Nephron progenitor cell (in vitro differentiated cells): ENCODE data around the gene HOOK1.
A peak's percentile ranks its signal among the peaks of the same experiment; 100 is the strongest.

Experiments
- DNase-seq: peaks from one replicate; pipeline ENCODE4 v3.0.0; 2021
- H3K27ac Mint-ChIP-seq: 2 replicates; pipeline ENCODE4 v1.8.0; 2021; ENCODE audit warnings: mild to moderate bottlenecking, moderate library complexity, mixed read lengths
- H3K27me3 Mint-ChIP-seq: 2 replicates; pipeline ENCODE4 v1.8.0; 2021; ENCODE audit warnings: mild to moderate bottlenecking, low read depth, mixed read lengths; ENCODE audit not compliant: poor library complexity
- H3K36me3 Mint-ChIP-seq: 2 replicates; pipeline ENCODE4 v1.8.0; 2021; ENCODE audit warnings: low read depth, mixed read lengths
- H3K4me1 Mint-ChIP-seq: 2 replicates; pipeline ENCODE4 v1.8.0; 2021; ENCODE audit warnings: mixed read lengths
- H3K4me3 Mint-ChIP-seq: 2 replicates; pipeline ENCODE4 v1.8.0; 2021; ENCODE audit warnings: mild to moderate bottlenecking, moderate library complexity, mixed read lengths
- H3K9me3 Mint-ChIP-seq: 2 replicates; pipeline ENCODE4 v1.8.0; 2021; ENCODE audit warnings: mild to moderate bottlenecking, moderate library complexity, mixed read lengths
- CTCF ChIP-seq: fragments of 200-600 bp; sonication (generic); IDR thresholded peaks from 2 replicates; pipeline ENCODE4 v1.5.0; 2021; ENCODE audit warnings: antibody characterized with exemption

The HOOK1 gene

GRCh38 chr1:59814901-59815825 lies at the start of gene HOOK1:
Gene HOOK1 (plus strand): TSS chr1:59814949. CDS start chr1:59815118, 169 bp downstream.
- no peaks in the 10 kb centered on the region for H3K36me3 Mint-ChIP-seq
- H3K4me1 Mint-ChIP-seq, result no peaks in the 10 kb centered on the region
- H3K9me3 Mint-ChIP-seq, result no peaks in the 10 kb centered on the region
- no peak for DNase-seq
- no peak within 1 kb of the TSS for H3K27ac Mint-ChIP-seq
- H3K27me3 Mint-ChIP-seq, result peaks cover 17% of the 10 kb centered on the region
- no peak for TF ChIP-seq CTCF
- peak within 1 kb of the TSS; percentile 71 for H3K4me3 Mint-ChIP-seq

GRCh38 chr1:59765011-59765730 lies 49.6 kb upstream of the HOOK1 start:
- Mint-ChIP-seq H3K27ac (no peak overlapping the region), H3K9me3 (no peaks in the 10 kb centered on the region), H3K4me3 (no peak overlapping the region), H3K4me1 (peaks cover 14% of the 10 kb centered on the region), H3K36me3 (peaks cover 5% of the 10 kb centered on the region), H3K27me3 (peaks cover 3% of the 10 kb centered on the region)
- no peak for TF ChIP-seq CTCF
- DNase-seq, result no peak

GRCh38 chr1:59766227-59766855 lies 48.4 kb upstream of the HOOK1 start:
- Mint-ChIP-seq H3K27me3 (peaks cover 3% of the 10 kb centered on the region), H3K27ac (no peak overlapping the region), H3K9me3 (no peaks in the 10 kb centered on the region), H3K4me3 (no peak overlapping the region), H3K36me3 (peaks cover 5% of the 10 kb centered on the region), H3K4me1 (peaks cover 14% of the 10 kb centered on the region)
- no peak for TF ChIP-seq CTCF
- no peak for DNase-seq

- no peak overlapping the region for H3K4me3 Mint-ChIP-seq
- H3K9me3 Mint-ChIP-seq, result no peaks in the 10 kb centered on the region
- peaks cover 14% of the 10 kb centered on the region for H3K4me1 Mint-ChIP-seq
- no peak for TF ChIP-seq CTCF
- no peak for DNase-seq
- H3K27me3 Mint-ChIP-seq, result peaks cover 3% of the 10 kb centered on the region
- no peak overlapping the region for H3K27ac Mint-ChIP-seq
- H3K36me3 Mint-ChIP-seq, result peaks cover 5% of the 10 kb centered on the region
Observed at GRCh38 chr1:59767119-59767518, 47.6 kb upstream of the HOOK1 start.

- peaks cover under 1% of the 10 kb centered on the region for H3K36me3 Mint-ChIP-seq
- H3K4me3 Mint-ChIP-seq, result no peak overlapping the region
- no peak for TF ChIP-seq CTCF
- no peaks in the 10 kb centered on the region for H3K9me3 Mint-ChIP-seq
- H3K27ac Mint-ChIP-seq, result no peak overlapping the region
- peaks cover 3% of the 10 kb centered on the region for H3K27me3 Mint-ChIP-seq
- peaks cover 14% of the 10 kb centered on the region for H3K4me1 Mint-ChIP-seq
- no peak for DNase-seq
Observed at GRCh38 chr1:59768792-59769735, 45.7 kb upstream of the HOOK1 start.
